H1 (cell line): ENCODE data around the gene IGF2R. TPM values are rescaled to one million over a fixed set of nuclear protein-coding genes. Genes with fewer than 3 reads are reported as not detected.

Source experiments
- CEBPB ChIP-seq: IDR thresholded peaks from 2 replicates; pipeline ENCODE4 v1.6.1; 2012; ENCODE audit warnings: low read depth, low read length
- JUND ChIP-seq: IDR thresholded peaks from 2 replicates; pipeline ENCODE4 v1.6.1; 2011; ENCODE audit warnings: mild to moderate bottlenecking, improper control_type of control experiment, low read length
- POLR2A ChIP-seq, 2 experiments: IDR thresholded peaks; 1 replicate in 1 of 2; 2 replicates in 1 of 2; pipeline ENCODE4 v1.6.1; 2011; ENCODE audit warnings: low read depth in 2 of 2, low read length in 2 of 2, mild to moderate bottlenecking in 2 of 2; ENCODE audit errors: control extremely low read depth in 1 of 2
- RFX5 ChIP-seq: IDR thresholded peaks from 2 replicates; pipeline ENCODE4 v1.6.1; 2011; ENCODE audit warnings: low read depth, low read length, improper control_type of control experiment, borderline replicate concordance
- RNF2 ChIP-seq: fragments of 200-900, 300-1000 bp; sonication (generic); IDR thresholded peaks from 2 replicates; pipeline ENCODE4 v1.7.1; 2016; ENCODE audit warnings: borderline replicate concordance, low read depth, mild to moderate bottlenecking, antibody characterized with exemption, low read length; ENCODE audit not compliant: poor library complexity, severe bottlenecking; ENCODE audit errors: missing control alignments
- SIN3A ChIP-seq, 2 experiments: IDR thresholded peaks in 1 of 2; conservative IDR thresholded peaks in 1 of 2; 2 replicates each; pipeline ENCODE4 v1.6.1; 2011 to 2012; ENCODE audit warnings: low read length in 2 of 2, improper control_type of control experiment in 1 of 2, low read depth in 1 of 2, mild to moderate bottlenecking in 1 of 2
- TEAD4 ChIP-seq: IDR thresholded peaks from 2 replicates; pipeline ENCODE4 v1.6.1; 2012; ENCODE audit warnings: low read depth, low read length, inconsistent platforms, mixed read lengths
- YY1 ChIP-seq: IDR thresholded peaks from 2 replicates; pipeline ENCODE4 v1.6.1; 2011; ENCODE audit warnings: low read depth, mild to moderate bottlenecking, low read length
- polyA plus RNA-seq, 7 experiments: library from polyadenylated mRNA; depleted of rRNA in 3 of 7; stranded (reverse) in 5 of 7; unstranded in 2 of 7; fragments of >200 nt in 5 of 7; fragments of 200-250 nt in 2 of 7; gene quantifications; 1 replicate in 5 of 7; 2 replicates in 1 of 7; 4 replicates in 1 of 7; pipeline versions ENCODE4 v1.2.1 to v1.2.3, GENCODE V29; 2011 to 2013; ENCODE audit warnings: missing spikeins in 2 of 7, mixed read lengths in 2 of 7
- total RNA-seq: library from RNA; stranded (reverse); fragmentation: NEBNext Ultra II Directional; extraction: Animal tissue kit (Norgen Biotek cat#: 25700); gene quantifications from 2 replicates; pipeline ENCODE4 v1.2.1, GENCODE V29; 2021
- TF ChIP-seq, protein P1 (sequence below): fragments of 300-600 bp; sonication (generic); IDR thresholded peaks from 2 replicates; pipeline ENCODE4 v1.7.1; 2012; ENCODE audit warnings: low read length, moderate library complexity, mild to moderate bottlenecking, inconsistent platforms; ENCODE audit not compliant: insufficient replicate concordance

The IGF2R gene
- total and polyA plus RNA-seq, 2 of the 8 experiments (the other 6 are each of a cell fraction or from before 2014, with no cell fraction given) = 20.6 to 74.1 TPM

- TF ChIP-seq, protein P1, sequence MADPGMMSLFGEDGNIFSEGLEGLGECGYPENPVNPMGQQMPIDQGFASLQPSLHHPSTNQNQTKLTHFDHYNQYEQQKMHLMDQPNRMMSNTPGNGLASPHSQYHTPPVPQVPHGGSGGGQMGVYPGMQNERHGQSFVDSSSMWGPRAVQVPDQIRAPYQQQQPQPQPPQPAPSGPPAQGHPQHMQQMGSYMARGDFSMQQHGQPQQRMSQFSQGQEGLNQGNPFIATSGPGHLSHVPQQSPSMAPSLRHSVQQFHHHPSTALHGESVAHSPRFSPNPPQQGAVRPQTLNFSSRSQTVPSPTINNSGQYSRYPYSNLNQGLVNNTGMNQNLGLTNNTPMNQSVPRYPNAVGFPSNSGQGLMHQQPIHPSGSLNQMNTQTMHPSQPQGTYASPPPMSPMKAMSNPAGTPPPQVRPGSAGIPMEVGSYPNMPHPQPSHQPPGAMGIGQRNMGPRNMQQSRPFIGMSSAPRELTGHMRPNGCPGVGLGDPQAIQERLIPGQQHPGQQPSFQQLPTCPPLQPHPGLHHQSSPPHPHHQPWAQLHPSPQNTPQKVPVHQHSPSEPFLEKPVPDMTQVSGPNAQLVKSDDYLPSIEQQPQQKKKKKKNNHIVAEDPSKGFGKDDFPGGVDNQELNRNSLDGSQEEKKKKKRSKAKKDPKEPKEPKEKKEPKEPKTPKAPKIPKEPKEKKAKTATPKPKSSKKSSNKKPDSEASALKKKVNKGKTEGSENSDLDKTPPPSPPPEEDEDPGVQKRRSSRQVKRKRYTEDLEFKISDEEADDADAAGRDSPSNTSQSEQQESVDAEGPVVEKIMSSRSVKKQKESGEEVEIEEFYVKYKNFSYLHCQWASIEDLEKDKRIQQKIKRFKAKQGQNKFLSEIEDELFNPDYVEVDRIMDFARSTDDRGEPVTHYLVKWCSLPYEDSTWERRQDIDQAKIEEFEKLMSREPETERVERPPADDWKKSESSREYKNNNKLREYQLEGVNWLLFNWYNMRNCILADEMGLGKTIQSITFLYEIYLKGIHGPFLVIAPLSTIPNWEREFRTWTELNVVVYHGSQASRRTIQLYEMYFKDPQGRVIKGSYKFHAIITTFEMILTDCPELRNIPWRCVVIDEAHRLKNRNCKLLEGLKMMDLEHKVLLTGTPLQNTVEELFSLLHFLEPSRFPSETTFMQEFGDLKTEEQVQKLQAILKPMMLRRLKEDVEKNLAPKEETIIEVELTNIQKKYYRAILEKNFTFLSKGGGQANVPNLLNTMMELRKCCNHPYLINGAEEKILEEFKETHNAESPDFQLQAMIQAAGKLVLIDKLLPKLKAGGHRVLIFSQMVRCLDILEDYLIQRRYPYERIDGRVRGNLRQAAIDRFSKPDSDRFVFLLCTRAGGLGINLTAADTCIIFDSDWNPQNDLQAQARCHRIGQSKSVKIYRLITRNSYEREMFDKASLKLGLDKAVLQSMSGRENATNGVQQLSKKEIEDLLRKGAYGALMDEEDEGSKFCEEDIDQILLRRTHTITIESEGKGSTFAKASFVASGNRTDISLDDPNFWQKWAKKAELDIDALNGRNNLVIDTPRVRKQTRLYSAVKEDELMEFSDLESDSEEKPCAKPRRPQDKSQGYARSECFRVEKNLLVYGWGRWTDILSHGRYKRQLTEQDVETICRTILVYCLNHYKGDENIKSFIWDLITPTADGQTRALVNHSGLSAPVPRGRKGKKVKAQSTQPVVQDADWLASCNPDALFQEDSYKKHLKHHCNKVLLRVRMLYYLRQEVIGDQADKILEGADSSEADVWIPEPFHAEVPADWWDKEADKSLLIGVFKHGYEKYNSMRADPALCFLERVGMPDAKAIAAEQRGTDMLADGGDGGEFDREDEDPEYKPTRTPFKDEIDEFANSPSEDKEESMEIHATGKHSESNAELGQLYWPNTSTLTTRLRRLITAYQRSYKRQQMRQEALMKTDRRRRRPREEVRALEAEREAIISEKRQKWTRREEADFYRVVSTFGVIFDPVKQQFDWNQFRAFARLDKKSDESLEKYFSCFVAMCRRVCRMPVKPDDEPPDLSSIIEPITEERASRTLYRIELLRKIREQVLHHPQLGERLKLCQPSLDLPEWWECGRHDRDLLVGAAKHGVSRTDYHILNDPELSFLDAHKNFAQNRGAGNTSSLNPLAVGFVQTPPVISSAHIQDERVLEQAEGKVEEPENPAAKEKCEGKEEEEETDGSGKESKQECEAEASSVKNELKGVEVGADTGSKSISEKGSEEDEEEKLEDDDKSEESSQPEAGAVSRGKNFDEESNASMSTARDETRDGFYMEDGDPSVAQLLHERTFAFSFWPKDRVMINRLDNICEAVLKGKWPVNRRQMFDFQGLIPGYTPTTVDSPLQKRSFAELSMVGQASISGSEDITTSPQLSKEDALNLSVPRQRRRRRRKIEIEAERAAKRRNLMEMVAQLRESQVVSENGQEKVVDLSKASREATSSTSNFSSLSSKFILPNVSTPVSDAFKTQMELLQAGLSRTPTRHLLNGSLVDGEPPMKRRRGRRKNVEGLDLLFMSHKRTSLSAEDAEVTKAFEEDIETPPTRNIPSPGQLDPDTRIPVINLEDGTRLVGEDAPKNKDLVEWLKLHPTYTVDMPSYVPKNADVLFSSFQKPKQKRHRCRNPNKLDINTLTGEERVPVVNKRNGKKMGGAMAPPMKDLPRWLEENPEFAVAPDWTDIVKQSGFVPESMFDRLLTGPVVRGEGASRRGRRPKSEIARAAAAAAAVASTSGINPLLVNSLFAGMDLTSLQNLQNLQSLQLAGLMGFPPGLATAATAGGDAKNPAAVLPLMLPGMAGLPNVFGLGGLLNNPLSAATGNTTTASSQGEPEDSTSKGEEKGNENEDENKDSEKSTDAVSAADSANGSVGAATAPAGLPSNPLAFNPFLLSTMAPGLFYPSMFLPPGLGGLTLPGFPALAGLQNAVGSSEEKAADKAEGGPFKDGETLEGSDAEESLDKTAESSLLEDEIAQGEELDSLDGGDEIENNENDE = no peak
- TF ChIP-seq YY1 = no peak
- TF ChIP-seq SIN3A (conservative IDR thresholded peaks at IDR 0.05 in 1 of 2, IDR thresholded peaks at IDR 0.05 in 1 of 2; ENCODE audit: low read depth in 1 of 2, low read length in 2 of 2) = no peak
- TF ChIP-seq CEBPB = no peak
- no peak for TF ChIP-seq POLR2A (IDR thresholded peaks at IDR 0.05; ENCODE audit: control extremely low read depth in 1 of 2, low read depth in 2 of 2, low read length in 2 of 2)
- TF ChIP-seq TEAD4 = no peak
- TF ChIP-seq JUND = no peak
- no peak for TF ChIP-seq RNF2
- no peak for TF ChIP-seq RFX5
Observed at GRCh38 chr6:160029525-160029924, 60.6 kb downstream of the IGF2R start (continued).
